PFSK-1 (cell line): ENCODE results near the gene PLEKHG1.

Experiments used
- FOXP2 ChIP-seq: optimal IDR thresholded peaks from 2 replicates; pipeline ENCODE3; 2011; ENCODE audit warnings: borderline replicate concordance, control low read depth, inconsistent platforms; ENCODE audit not compliant: insufficient read depth; ENCODE audit errors: extremely low read length, extremely low read depth
- POLR2AphosphoS5 ChIP-seq: IDR thresholded peaks from 2 replicates; pipeline ENCODE4 v1.6.1; 2012; ENCODE audit warnings: low read depth, mild to moderate bottlenecking, control low read depth, low read length, moderate library complexity
- REST ChIP-seq, 2 experiments: IDR thresholded peaks; 2 replicates each; pipeline versions ENCODE4 v1.6.1 to v1.8.0; 2011 to 2012; ENCODE audit warnings: low read depth in 2 of 2, low read length in 2 of 2, control low read depth in 1 of 2, inconsistent platforms in 1 of 2, mild to moderate bottlenecking in 1 of 2, moderate library complexity in 1 of 2; ENCODE audit not compliant: insufficient read depth in 1 of 2
- SIN3A ChIP-seq: IDR thresholded peaks from 2 replicates; pipeline ENCODE4 v1.6.1; 2012; ENCODE audit warnings: mild to moderate bottlenecking, low read length, moderate library complexity, borderline replicate concordance; ENCODE audit not compliant: insufficient read depth
- TAF1 ChIP-seq: IDR thresholded peaks from 2 replicates; pipeline ENCODE4 v1.6.1; 2012; ENCODE audit warnings: low read length, control low read depth, borderline replicate concordance; ENCODE audit not compliant: insufficient read depth

DNA sequence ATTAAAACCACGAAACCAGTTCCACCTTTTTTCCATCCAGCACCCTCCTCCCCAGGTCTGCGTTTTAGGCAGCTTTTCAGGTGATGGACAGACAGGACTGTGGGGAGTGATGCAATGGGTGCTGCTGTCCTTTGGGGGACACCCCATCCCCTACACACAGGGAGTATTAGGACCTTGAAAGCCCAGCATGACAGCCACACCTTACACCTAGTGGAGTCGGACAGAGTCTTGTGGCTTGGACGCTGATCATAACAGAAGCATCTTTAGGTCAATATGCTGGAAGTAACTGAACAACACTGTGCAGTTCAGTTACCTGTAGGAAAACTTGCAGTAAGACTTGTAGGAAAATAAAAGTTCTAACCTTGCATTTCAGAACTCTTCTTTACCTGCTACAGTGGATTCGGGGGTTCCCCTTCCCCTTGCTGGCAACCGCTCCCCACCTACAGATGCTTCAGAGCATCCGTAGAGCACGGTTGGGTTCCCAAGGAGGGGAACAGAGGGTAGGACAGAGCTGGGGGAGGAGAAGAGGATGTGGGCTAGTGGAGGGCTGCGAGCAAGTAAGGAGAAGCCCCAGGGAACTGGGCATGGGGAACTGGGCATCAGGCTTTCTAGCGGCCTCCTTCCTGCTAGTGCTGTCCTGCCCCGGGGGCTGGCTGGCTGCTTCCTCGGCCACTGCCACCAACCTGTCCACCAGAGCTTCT, 31.7 kb downstream of the PLEKHG1 start:
- TF ChIP-seq REST (IDR thresholded peaks at IDR 0.05; ENCODE audit: insufficient read depth in 1 of 2, low read depth in 2 of 2, low read length in 2 of 2) (no peak), POLR2AphosphoS5 (no peak), SIN3A (no peak), TAF1 (no peak), FOXP2 (no peak)
